Calu3 (cell line): Measurements from ENCODE around the gene DNHD1. TPM values are rescaled to one million over a fixed set of nuclear protein-coding genes. Genes with fewer than 3 reads are reported as not detected.

Source experiments
- BruUV-seq: library from RNA; stranded (reverse); fragments of 400-500 nt; replicated peaks from 2 replicates; lab custom pipeline; 2021; lab: Mats Ljungman, UMichigan
- CTCF ChIA-PET: fragments of 300-600 bp; sonication (Branson Sonifier 250); formaldehyde crosslinking; loops from one replicate; lab custom pipeline; 2022; ENCODE audit warnings: antibody characterized with exemption; lab: Charles Lee
- DNase-seq: peaks from one replicate; pipeline ENCODE4 v3.0.0; 2022
- H3K27ac Mint-ChIP-seq: one replicate; pipeline ENCODE4 v1.8.0; 2022; ENCODE audit warnings: mixed read lengths; ENCODE audit not compliant: unreplicated experiment
- H3K27me3 Mint-ChIP-seq: one replicate; pipeline ENCODE4 v1.8.0; 2022; ENCODE audit warnings: mixed read lengths; ENCODE audit not compliant: unreplicated experiment
- H3K36me3 Mint-ChIP-seq: one replicate; pipeline ENCODE4 v1.8.0; 2022; ENCODE audit warnings: mild to moderate bottlenecking, moderate library complexity, mixed read lengths; ENCODE audit not compliant: insufficient read depth, unreplicated experiment
- H3K4me1 Mint-ChIP-seq: one replicate; pipeline ENCODE4 v1.8.0; 2022; ENCODE audit warnings: mild to moderate bottlenecking, low read depth, mixed read lengths; ENCODE audit not compliant: unreplicated experiment
- H3K4me3 Mint-ChIP-seq: one replicate; pipeline ENCODE4 v1.8.0; 2022; ENCODE audit warnings: mild to moderate bottlenecking, low read depth, moderate library complexity, mixed read lengths; ENCODE audit not compliant: unreplicated experiment
- H3K9me3 Mint-ChIP-seq: one replicate; pipeline ENCODE4 v1.8.0; 2022; ENCODE audit warnings: low read depth, mixed read lengths; ENCODE audit not compliant: unreplicated experiment
- intact Hi-C: fragments of 100-400 bp; cut with micrococcal nuclease; formaldehyde crosslinking; loops from one replicate; pipeline ENCODE4 v1.10.0; 2022; ENCODE audit not compliant: unreplicated experiment
- total RNA-seq: library from RNA; stranded (reverse); gene quantifications from 2 replicates; pipeline ENCODE4 v1.2.3, GENCODE V29; 2022
- TF ChIP-seq, protein P1 (sequence below): fragments of 200-600 bp; IDR thresholded peaks from one replicate; pipeline ENCODE4 v1.8.0; 2022; ENCODE audit warnings: antibody characterized with exemption; ENCODE audit not compliant: unreplicated experiment

Gene DNHD1
- total RNA-seq, 1 experiment from 2014 or later, result 41.2 TPM

DNA sequence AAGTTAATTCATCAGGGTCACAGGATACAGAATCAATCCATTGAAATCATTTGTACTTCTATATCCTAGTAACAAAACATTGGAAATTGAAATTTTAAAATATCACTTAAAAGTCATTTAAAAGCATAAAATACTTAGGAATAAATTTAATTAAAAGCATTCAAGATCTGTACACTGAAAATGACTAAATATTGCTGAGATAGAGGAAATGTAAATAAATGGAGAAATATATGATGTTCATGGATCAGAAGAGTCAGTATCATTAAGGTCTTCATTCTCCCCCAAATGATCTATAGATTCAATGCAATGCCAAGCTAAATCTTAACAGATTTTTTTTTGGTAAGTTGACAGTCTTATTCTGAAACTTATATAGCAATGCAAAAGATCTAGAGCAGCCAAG is 56.6 kb downstream of the DNHD1 start:
- no TSS peak for BruUV-seq
- no peak overlapping the region for H3K4me3 Mint-ChIP-seq
- no peak for DNase-seq
- H3K27ac Mint-ChIP-seq, result no peak overlapping the region
- intact Hi-C loops, result no loop called here
- H3K9me3 Mint-ChIP-seq, result no peaks in the 10 kb centered on the region
- H3K4me1 Mint-ChIP-seq, result no peaks in the 10 kb centered on the region
- peaks cover 11% of the 10 kb centered on the region for H3K36me3 Mint-ChIP-seq
- CTCF ChIA-PET, result no interaction called here
- H3K27me3 Mint-ChIP-seq, result no peaks in the 10 kb centered on the region
- TF ChIP-seq, protein P1, sequence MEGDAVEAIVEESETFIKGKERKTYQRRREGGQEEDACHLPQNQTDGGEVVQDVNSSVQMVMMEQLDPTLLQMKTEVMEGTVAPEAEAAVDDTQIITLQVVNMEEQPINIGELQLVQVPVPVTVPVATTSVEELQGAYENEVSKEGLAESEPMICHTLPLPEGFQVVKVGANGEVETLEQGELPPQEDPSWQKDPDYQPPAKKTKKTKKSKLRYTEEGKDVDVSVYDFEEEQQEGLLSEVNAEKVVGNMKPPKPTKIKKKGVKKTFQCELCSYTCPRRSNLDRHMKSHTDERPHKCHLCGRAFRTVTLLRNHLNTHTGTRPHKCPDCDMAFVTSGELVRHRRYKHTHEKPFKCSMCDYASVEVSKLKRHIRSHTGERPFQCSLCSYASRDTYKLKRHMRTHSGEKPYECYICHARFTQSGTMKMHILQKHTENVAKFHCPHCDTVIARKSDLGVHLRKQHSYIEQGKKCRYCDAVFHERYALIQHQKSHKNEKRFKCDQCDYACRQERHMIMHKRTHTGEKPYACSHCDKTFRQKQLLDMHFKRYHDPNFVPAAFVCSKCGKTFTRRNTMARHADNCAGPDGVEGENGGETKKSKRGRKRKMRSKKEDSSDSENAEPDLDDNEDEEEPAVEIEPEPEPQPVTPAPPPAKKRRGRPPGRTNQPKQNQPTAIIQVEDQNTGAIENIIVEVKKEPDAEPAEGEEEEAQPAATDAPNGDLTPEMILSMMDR, result no peak

DNA sequence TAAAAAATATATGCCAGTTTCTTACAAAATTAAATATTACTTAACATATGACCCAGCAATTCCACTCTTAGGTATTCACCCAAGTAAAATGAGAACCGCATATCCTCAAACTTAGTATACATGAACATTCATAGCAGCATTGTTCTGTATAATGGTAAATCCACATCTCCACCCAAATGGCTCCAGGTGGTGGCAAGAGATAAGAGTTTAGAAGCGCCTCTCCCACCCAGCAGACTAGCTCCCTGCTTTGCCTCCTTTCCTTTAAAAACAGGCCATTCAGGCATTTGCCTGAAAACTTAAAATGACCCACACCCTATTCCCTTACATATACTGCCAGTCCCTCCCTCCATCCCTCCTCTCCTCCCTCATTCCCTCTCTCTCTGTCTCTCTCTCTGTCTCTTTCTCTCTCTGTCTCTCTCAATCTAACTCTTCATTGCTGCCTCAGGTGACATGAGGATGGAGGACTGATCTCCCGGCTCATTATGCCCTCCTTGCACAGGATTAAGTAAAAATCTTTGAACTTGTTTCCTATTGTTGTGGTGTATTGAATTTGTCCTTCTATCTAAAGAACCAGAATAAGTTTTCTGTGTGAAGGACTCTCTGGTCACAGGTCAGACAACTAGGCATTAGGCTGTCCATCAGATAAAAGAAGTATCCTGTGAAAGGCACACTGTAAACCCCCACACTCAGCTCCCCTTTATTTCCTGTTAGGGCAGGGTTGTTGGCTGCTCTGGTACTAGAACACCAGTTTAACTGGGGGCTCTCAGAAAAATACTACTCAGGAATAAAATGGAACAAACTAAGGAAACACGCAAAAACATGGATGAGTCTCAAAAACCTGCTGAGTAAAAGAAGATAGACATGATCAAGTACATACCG is 58.0 kb downstream of the DNHD1 start:
- BruUV-seq, result no TSS peak
- no peak for DNase-seq
- no peaks in the 10 kb centered on the region for H3K27me3 Mint-ChIP-seq
- intact Hi-C loops, result no loop called here
- CTCF ChIA-PET, result no interaction called here
- no peaks in the 10 kb centered on the region for H3K9me3 Mint-ChIP-seq
- TF ChIP-seq, protein P1, result no peak
- H3K4me3 Mint-ChIP-seq, result no peak overlapping the region
- peaks cover 14% of the 10 kb centered on the region for H3K36me3 Mint-ChIP-seq
- no peak overlapping the region for H3K27ac Mint-ChIP-seq
- H3K4me1 Mint-ChIP-seq, result no peaks in the 10 kb centered on the region

DNA sequence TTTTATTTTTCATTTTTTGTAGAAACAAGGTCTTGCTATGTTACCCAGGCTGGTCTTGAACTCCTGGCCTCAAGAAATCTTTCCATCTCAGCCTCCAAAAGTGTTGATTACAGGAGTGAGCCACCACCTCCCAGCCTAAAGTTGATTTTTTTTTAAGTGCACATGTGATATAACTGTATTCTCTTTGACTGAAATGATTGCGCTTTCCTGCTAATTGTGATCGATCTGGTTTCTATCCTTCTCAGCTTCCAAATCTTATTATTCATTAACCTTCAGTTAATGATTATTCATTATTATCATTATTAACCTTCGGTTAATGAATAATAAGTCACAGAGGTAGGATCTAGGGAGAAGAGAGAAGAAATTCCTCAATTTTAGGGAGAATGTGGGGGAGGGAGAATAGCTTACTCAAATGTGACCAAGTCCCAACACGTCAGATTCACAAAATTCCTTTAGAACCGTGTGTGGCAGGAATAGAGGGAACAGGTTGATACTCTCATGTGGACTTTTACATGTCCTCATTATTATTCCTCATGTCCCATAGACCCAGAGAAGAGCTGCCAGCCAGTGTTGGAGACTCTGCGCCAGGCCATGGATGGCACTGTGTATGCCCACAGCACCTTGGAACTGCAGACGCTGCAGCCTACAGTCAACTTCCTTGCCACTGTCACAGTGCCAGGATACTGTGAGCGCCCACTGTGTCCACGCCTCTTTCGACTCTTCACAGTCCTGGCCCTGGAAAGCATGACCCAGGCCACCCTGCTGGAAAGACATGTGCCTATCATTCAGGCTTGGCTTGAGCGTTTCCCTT is 59.3 kb downstream of the DNHD1 start:
- no TSS peak for BruUV-seq
- CTCF ChIA-PET, result no interaction called here
- intact Hi-C loops, result no loop called here
- Mint-ChIP-seq H3K4me3 (no peak overlapping the region), H3K36me3 (peaks cover 14% of the 10 kb centered on the region), H3K27ac (no peak overlapping the region), H3K9me3 (no peaks in the 10 kb centered on the region), H3K27me3 (no peaks in the 10 kb centered on the region), H3K4me1 (no peaks in the 10 kb centered on the region)
- TF ChIP-seq, protein P1, result no peak
- no peak for DNase-seq

DNA sequence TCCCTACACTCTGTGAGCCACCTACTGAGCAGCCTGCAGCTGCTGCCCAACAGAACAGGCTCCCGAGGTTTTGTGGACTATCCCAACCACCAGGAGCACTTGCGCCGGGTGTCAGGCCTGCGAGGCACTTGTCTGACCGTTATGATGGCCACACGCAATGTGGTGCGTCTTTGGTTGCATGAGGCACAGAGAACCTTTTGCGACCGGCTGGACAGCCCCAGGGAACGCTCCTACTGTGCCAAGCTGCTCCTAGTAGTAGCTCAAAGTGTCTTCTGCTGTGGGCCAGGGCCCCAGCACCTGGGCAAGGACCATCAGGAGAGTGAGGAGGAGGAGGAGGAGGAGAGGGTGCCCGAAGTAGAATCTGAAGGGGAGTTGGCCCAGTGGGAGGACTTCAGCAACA is 60.0 kb downstream of the DNHD1 start:
- no peaks in the 10 kb centered on the region for H3K27me3 Mint-ChIP-seq
- intact Hi-C loops, result no loop called here
- H3K4me1 Mint-ChIP-seq, result no peaks in the 10 kb centered on the region
- no peak overlapping the region for H3K27ac Mint-ChIP-seq
- TF ChIP-seq, protein P1, result no peak
- CTCF ChIA-PET, result interaction anchor here (0.6 kb wide), 1 partner anchor 126 kb away, joined by 3 read pairs; the partner anchor contains the start of gene MRPL17
- BruUV-seq, result no TSS peak
- H3K36me3 Mint-ChIP-seq, result peaks cover 14% of the 10 kb centered on the region
- DNase-seq, result no peak
- no peak overlapping the region for H3K4me3 Mint-ChIP-seq
- H3K9me3 Mint-ChIP-seq, result no peaks in the 10 kb centered on the region
